Adipocyte (in vitro differentiated cells): ENCODE results near the gene IQCC.

Experiments
- DNase-seq: peaks from one replicate; pipeline ENCODE4 v3.0.0-alpha.2; 2015; ENCODE audit warnings: low read depth
- H3K27me3 ChIP-seq: replicated peaks from 2 replicates; pipeline ENCODE4 v1.7.0; 2013; ENCODE audit warnings: mild to moderate bottlenecking, low read length, moderate library complexity; ENCODE audit not compliant: control insufficient read depth, insufficient read depth
- H3K36me3 ChIP-seq: 2 replicates; pipeline ENCODE4 v1.7.0; 2013; ENCODE audit warnings: low read length, mild to moderate bottlenecking, moderate library complexity; ENCODE audit not compliant: control insufficient read depth, insufficient read depth, severe bottlenecking
- H3K4me1 ChIP-seq: 2 replicates; pipeline ENCODE4 v1.7.0; 2013; ENCODE audit warnings: mild to moderate bottlenecking, low read length, moderate library complexity; ENCODE audit not compliant: control insufficient read depth, insufficient read depth
- H3K4me3 ChIP-seq: 2 replicates; pipeline ENCODE4 v1.7.0; 2013; ENCODE audit warnings: mild to moderate bottlenecking, low read length, moderate library complexity
- H3K9ac ChIP-seq: 2 replicates; pipeline ENCODE4 v1.7.0; 2013; ENCODE audit warnings: mild to moderate bottlenecking, low read length, moderate library complexity
- H3K9me3 ChIP-seq: 2 replicates; pipeline ENCODE4 v1.7.0; 2013; ENCODE audit warnings: mild to moderate bottlenecking, low read length, moderate library complexity; ENCODE audit not compliant: control insufficient read depth

The IQCC gene

GRCh38 chr1:32249831-32250525, 44.5 kb downstream of the IQCC start:
- Histone ChIP-seq H3K9me3 (no peaks in the 10 kb centered on the region), H3K9ac (no peak overlapping the region), H3K4me3 (no peak overlapping the region), H3K36me3 (no peaks in the 10 kb centered on the region), H3K4me1 (peaks cover 17% of the 10 kb centered on the region), H3K27me3 (no peaks in the 10 kb centered on the region)
- DNase-seq: no peak

- Histone ChIP-seq H3K36me3 (no peaks in the 10 kb centered on the region), H3K27me3 (no peaks in the 10 kb centered on the region), H3K4me3 (no peak within 1 kb of the TSS), H3K4me1 (peaks cover 17% of the 10 kb centered on the region), H3K9me3 (no peaks in the 10 kb centered on the region), H3K9ac (no peak within 1 kb of the TSS)
- no peak for DNase-seq
Observed at GRCh38 chr1:32250893-32251716, 45.6 kb downstream of the IQCC start, which contains the start of gene LCK. Gene LCK, plus strand, starts transcription at chr1:32251265. Its CDS starts 23,065 bp downstream, at chr1:32274330.

GRCh38 chr1:32255072-32256071, 49.9 kb downstream of the IQCC start:
- Histone ChIP-seq H3K9me3 (no peaks in the 10 kb centered on the region), H3K4me1 (no peaks in the 10 kb centered on the region), H3K36me3 (no peaks in the 10 kb centered on the region), H3K9ac (no peak overlapping the region), H3K4me3 (no peak overlapping the region), H3K27me3 (no peaks in the 10 kb centered on the region)
- DNase-seq: no peak

- H3K36me3 ChIP-seq: no peaks in the 10 kb centered on the region
- no peak overlapping the region for H3K4me3 ChIP-seq
- no peak for DNase-seq
- H3K4me1 ChIP-seq: no peaks in the 10 kb centered on the region
- no peaks in the 10 kb centered on the region for H3K27me3 ChIP-seq
- no peak overlapping the region for H3K9ac ChIP-seq
- no peaks in the 10 kb centered on the region for H3K9me3 ChIP-seq
Observed at GRCh38 chr1:32256473-32257226, 51.2 kb downstream of the IQCC start.

- Histone ChIP-seq H3K4me3 (no peak overlapping the region), H3K4me1 (no peaks in the 10 kb centered on the region), H3K9ac (no peak overlapping the region), H3K27me3 (no peaks in the 10 kb centered on the region), H3K9me3 (no peaks in the 10 kb centered on the region), H3K36me3 (no peaks in the 10 kb centered on the region)
- DNase-seq: no peak
Observed at GRCh38 chr1:32257227-32257508, 51.7 kb downstream of the IQCC start.
